ENCODE results near the gene ARL3. TPM values are rescaled to one million over a fixed set of nuclear protein-coding genes. Genes with fewer than 3 reads are reported as not detected.
"Not testable (repeated sequence)": the region's sequence is repeated elsewhere in the genome, so short reads cannot be mapped to it uniquely, and the experiment has no call there.

Gene ARL3
- polyA plus RNA-seq, 2 donors, result 2.2 to 4.6 TPM

DNA sequence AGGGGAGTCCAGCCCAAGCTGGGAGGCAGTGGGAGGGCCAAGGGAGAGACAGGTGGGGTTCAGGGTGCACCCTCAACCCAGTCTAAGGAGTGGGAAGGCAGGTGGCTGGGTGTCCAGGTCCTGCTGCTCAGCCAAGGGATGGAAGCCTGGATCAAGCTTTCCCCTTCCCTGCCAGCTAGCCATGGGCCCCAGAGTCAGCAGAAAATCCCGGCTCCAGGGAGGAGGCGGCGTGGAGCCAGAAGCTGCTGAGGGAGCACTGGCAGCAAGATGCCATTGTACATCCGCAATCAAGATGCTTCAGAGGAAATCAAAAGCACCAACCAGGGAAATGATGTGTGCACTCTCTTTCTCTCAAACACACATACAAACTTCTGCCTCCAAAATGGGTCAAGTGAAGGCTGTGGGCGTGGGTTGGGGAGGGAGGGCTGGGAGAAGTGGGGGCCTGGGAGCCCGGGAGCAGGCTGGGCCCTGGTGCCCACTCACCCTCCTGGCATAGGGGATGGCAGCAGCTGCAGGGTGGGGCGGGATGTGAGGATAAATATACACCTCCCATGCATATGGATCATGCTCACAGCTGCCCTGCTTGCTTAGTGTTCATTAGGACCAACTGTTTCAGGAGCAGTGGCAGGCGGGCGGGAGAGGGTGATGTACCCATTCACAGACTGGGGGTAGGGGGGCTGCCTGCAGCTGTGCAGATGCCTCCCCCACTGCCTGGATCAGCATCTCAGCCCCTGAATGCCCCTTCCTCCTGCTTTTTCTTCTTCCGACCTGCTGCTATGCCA lies 45.7 kb downstream of the ARL3 start:
- peaks cover 4 to 11% of the 10 kb centered on the region in 2 donors for H3K4me1 ChIP-seq (ENCODE audit: control insufficient read depth in 2 of 2, insufficient read depth in 2 of 2, low read length in 1 of 2)
- no peak overlapping the region for H3K27ac ChIP-seq (ENCODE audit: low read depth in 2 of 2, low read length in 1 of 2)
- 71 to 85% methylated on average over 9 to 10 of the region's 10 CpGs for WGBS, 2 donors

DNA sequence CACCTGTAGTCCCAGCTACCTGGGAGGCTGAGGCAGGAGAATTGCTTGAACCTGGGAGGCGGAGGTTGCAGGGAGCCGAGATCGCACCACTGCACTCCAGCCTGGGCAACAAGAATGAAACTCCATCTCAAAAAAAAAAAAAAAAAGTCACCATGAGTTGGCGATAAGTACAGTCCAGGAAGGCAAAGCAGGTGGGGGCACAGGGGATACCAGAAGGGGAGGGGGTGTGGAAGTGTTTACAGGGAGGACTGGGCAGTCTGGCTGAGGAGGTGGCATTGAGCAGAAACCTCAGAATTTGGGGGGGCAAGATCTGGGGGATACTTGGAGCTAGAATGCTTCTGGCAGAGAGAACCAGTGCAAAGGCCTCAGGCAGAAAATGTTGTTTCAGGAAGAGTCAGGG lies 46.8 kb downstream of the ARL3 start:
- WGBS, 2 donors, result 90 to 93% methylated on average over 4 of the region's 4 CpGs
- H3K9me3 ChIP-seq (ENCODE audit: control insufficient read depth in 2 of 2, insufficient read depth in 1 of 2, low read depth in 1 of 2, low read length in 1 of 2); H3K36me3 ChIP-seq (ENCODE audit: control insufficient read depth in 2 of 2, insufficient read depth in 2 of 2, low read length in 1 of 2); H3K4me3 ChIP-seq (ENCODE audit: low read depth in 1 of 2, low read length in 2 of 2); H3K27ac ChIP-seq (ENCODE audit: low read depth in 2 of 2, low read length in 1 of 2); H3K4me1 ChIP-seq (ENCODE audit: control insufficient read depth in 2 of 2, insufficient read depth in 2 of 2, low read length in 1 of 2); H3K27me3 ChIP-seq (ENCODE audit: control insufficient read depth in 1 of 2, insufficient read depth in 2 of 2, low read length in 2 of 2): not testable (repeated sequence)

More for the DNA sequence above, 45.7 kb downstream of the ARL3 start:
- Histone ChIP-seq H3K9me3 (ENCODE audit: control insufficient read depth in 2 of 2, insufficient read depth in 1 of 2, low read depth in 1 of 2, low read length in 1 of 2) (no peaks in the 10 kb centered on the region), H3K27me3 (ENCODE audit: control insufficient read depth in 1 of 2, insufficient read depth in 2 of 2, low read length in 2 of 2) (no peaks in the 10 kb centered on the region), H3K4me3 (ENCODE audit: low read depth in 1 of 2, low read length in 2 of 2) (no peak overlapping the region), H3K36me3 (ENCODE audit: control insufficient read depth in 2 of 2, insufficient read depth in 2 of 2, low read length in 1 of 2) (no peaks in the 10 kb centered on the region)

- Histone ChIP-seq H3K36me3 (ENCODE audit: control insufficient read depth in 2 of 2, insufficient read depth in 2 of 2, low read length in 1 of 2) (no peaks in the 10 kb centered on the region), H3K27ac (ENCODE audit: low read depth in 2 of 2, low read length in 1 of 2) (no peak overlapping the region), H3K27me3 (ENCODE audit: control insufficient read depth in 1 of 2, insufficient read depth in 2 of 2, low read length in 2 of 2) (no peaks in the 10 kb centered on the region), H3K4me3 (ENCODE audit: low read depth in 1 of 2, low read length in 2 of 2) (no peak overlapping the region), H3K4me1 (ENCODE audit: control insufficient read depth in 2 of 2, insufficient read depth in 2 of 2, low read length in 1 of 2) (peaks cover 8 to 15% of the 10 kb centered on the region in 2 donors), H3K9me3 (ENCODE audit: control insufficient read depth in 2 of 2, insufficient read depth in 1 of 2, low read depth in 1 of 2, low read length in 1 of 2) (no peaks in the 10 kb centered on the region)
- 72 to 73% methylated on average over 9 of the region's 9 CpGs for WGBS, 2 donors
Observed at GRCh38 chr10:102665904-102666509, 48.2 kb downstream of the ARL3 start.

DNA sequence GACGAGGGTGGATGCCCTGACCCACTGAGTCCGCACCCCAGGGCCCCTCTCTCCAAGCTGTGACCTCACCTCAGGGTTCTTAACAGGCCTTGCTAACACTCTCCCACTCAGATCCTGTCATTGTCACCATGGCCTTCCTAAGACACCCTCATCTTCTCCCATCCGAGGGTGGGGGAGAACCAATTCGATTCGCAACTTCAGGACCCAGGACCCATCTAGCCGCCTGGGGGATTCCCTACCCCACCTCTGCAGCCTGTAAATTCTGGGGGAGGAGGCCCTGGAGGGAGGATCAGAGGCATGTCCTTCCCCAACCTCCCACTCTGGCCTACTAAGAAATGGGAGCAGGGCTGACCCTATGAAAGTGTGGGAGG lies 52.6 kb downstream of the ARL3 start:
- Histone ChIP-seq H3K9me3 (ENCODE audit: control insufficient read depth in 2 of 2, insufficient read depth in 1 of 2, low read depth in 1 of 2, low read length in 1 of 2) (no peaks in the 10 kb centered on the region), H3K27ac (ENCODE audit: low read depth in 2 of 2, low read length in 1 of 2) (no peak overlapping the region), H3K27me3 (ENCODE audit: control insufficient read depth in 1 of 2, insufficient read depth in 2 of 2, low read length in 2 of 2) (no peaks in the 10 kb centered on the region), H3K36me3 (ENCODE audit: control insufficient read depth in 2 of 2, insufficient read depth in 2 of 2, low read length in 1 of 2) (peaks cover 4 to 9% of the 10 kb centered on the region in 2 donors), H3K4me3 (ENCODE audit: low read depth in 1 of 2, low read length in 2 of 2) (no peak overlapping the region), H3K4me1 (ENCODE audit: control insufficient read depth in 2 of 2, insufficient read depth in 2 of 2, low read length in 1 of 2) (peaks cover 9 to 17% of the 10 kb centered on the region in 2 donors)
- 58 to 61% methylated on average over 6 of the region's 6 CpGs for WGBS, 2 donors

- no peaks in the 10 kb centered on the region for H3K27me3 ChIP-seq (ENCODE audit: control insufficient read depth in 1 of 2, insufficient read depth in 2 of 2, low read length in 2 of 2)
- peaks cover 6 to 14% of the 10 kb centered on the region in 2 donors for H3K36me3 ChIP-seq (ENCODE audit: control insufficient read depth in 2 of 2, insufficient read depth in 2 of 2, low read length in 1 of 2)
- H3K4me3 ChIP-seq (ENCODE audit: low read depth in 1 of 2, low read length in 2 of 2), result no peak overlapping the region
- H3K27ac ChIP-seq (ENCODE audit: low read depth in 2 of 2, low read length in 1 of 2), result peak overlapping the region in 1 of 2 donors; percentile 6
- H3K4me1 ChIP-seq (ENCODE audit: control insufficient read depth in 2 of 2, insufficient read depth in 2 of 2, low read length in 1 of 2), result peaks cover 9 to 17% of the 10 kb centered on the region in 2 donors
- no peaks in the 10 kb centered on the region for H3K9me3 ChIP-seq (ENCODE audit: control insufficient read depth in 2 of 2, insufficient read depth in 1 of 2, low read depth in 1 of 2, low read length in 1 of 2)
- WGBS, 2 donors, result 6 to 9% methylated on average over 21 to 22 of the region's 22 CpGs
Observed at GRCh38 chr10:102660888-102661657, 53.1 kb downstream of the ARL3 start.

DNA sequence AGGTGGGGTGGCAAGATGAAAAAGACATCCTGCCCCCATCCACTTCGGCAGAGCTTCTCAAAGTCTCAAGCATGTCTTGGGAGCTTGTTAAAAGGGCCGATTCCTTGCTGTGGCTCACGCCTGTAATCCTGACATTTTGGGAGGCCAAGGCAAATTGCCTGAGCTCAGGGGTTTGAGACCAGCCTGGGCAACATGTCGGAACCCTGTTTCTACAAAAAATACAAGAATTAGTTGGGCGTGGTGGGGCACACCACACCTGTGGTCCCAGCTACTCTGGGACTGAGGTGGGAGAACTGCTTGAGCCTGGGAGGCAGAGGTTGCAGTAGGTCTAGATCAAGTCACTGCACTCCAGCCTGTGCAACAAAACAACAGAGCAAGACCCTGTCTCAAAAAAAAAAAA lies 55.4 kb downstream of the ARL3 start:
- Histone ChIP-seq H3K4me3 (ENCODE audit: low read depth in 1 of 2, low read length in 2 of 2) (no peak overlapping the region), H3K27me3 (ENCODE audit: control insufficient read depth in 1 of 2, insufficient read depth in 2 of 2, low read length in 2 of 2) (no peaks in the 10 kb centered on the region), H3K4me1 (ENCODE audit: control insufficient read depth in 2 of 2, insufficient read depth in 2 of 2, low read length in 1 of 2) (peaks cover 7 to 17% of the 10 kb centered on the region in 2 donors), H3K9me3 (ENCODE audit: control insufficient read depth in 2 of 2, insufficient read depth in 1 of 2, low read depth in 1 of 2, low read length in 1 of 2) (no peaks in the 10 kb centered on the region), H3K27ac (ENCODE audit: low read depth in 2 of 2, low read length in 1 of 2) (peak overlapping the region in 1 of 2 donors; percentile 78), H3K36me3 (ENCODE audit: control insufficient read depth in 2 of 2, insufficient read depth in 2 of 2, low read length in 1 of 2) (peaks cover 10 to 28% of the 10 kb centered on the region in 2 donors)
- WGBS, 2 donors, result 53 to 55% methylated on average over 5 of the region's 5 CpGs

GRCh38 chr10:102657984-102658724 lies 56.0 kb downstream of the ARL3 start:
- 30 to 32% methylated on average over 13 of the region's 13 CpGs for WGBS, 2 donors
- Histone ChIP-seq H3K27me3 (ENCODE audit: control insufficient read depth in 1 of 2, insufficient read depth in 2 of 2, low read length in 2 of 2) (no peaks in the 10 kb centered on the region), H3K4me1 (ENCODE audit: control insufficient read depth in 2 of 2, insufficient read depth in 2 of 2, low read length in 1 of 2) (peaks cover 7 to 17% of the 10 kb centered on the region in 2 donors), H3K9me3 (ENCODE audit: control insufficient read depth in 2 of 2, insufficient read depth in 1 of 2, low read depth in 1 of 2, low read length in 1 of 2) (no peaks in the 10 kb centered on the region), H3K27ac (ENCODE audit: low read depth in 2 of 2, low read length in 1 of 2) (peak overlapping the region; percentile 65 to 78), H3K4me3 (ENCODE audit: low read depth in 1 of 2, low read length in 2 of 2) (no peak overlapping the region), H3K36me3 (ENCODE audit: control insufficient read depth in 2 of 2, insufficient read depth in 2 of 2, low read length in 1 of 2) (peaks cover 10 to 30% of the 10 kb centered on the region in 2 donors)

GRCh38 chr10:102657451-102657850 lies 56.7 kb downstream of the ARL3 start:
- 53% methylated on average over 11 of the region's 11 CpGs for WGBS, 2 donors
- Histone ChIP-seq H3K4me1 (ENCODE audit: control insufficient read depth in 2 of 2, insufficient read depth in 2 of 2, low read length in 1 of 2) (peaks cover 7 to 17% of the 10 kb centered on the region in 2 donors), H3K27ac (ENCODE audit: low read depth in 2 of 2, low read length in 1 of 2) (peak overlapping the region; percentile 45 to 51), H3K9me3 (ENCODE audit: control insufficient read depth in 2 of 2, insufficient read depth in 1 of 2, low read depth in 1 of 2, low read length in 1 of 2) (no peaks in the 10 kb centered on the region), H3K4me3 (ENCODE audit: low read depth in 1 of 2, low read length in 2 of 2) (no peak overlapping the region), H3K27me3 (ENCODE audit: control insufficient read depth in 1 of 2, insufficient read depth in 2 of 2, low read length in 2 of 2) (no peaks in the 10 kb centered on the region), H3K36me3 (ENCODE audit: control insufficient read depth in 2 of 2, insufficient read depth in 2 of 2, low read length in 1 of 2) (peaks cover 10 to 31% of the 10 kb centered on the region in 2 donors)

DNA sequence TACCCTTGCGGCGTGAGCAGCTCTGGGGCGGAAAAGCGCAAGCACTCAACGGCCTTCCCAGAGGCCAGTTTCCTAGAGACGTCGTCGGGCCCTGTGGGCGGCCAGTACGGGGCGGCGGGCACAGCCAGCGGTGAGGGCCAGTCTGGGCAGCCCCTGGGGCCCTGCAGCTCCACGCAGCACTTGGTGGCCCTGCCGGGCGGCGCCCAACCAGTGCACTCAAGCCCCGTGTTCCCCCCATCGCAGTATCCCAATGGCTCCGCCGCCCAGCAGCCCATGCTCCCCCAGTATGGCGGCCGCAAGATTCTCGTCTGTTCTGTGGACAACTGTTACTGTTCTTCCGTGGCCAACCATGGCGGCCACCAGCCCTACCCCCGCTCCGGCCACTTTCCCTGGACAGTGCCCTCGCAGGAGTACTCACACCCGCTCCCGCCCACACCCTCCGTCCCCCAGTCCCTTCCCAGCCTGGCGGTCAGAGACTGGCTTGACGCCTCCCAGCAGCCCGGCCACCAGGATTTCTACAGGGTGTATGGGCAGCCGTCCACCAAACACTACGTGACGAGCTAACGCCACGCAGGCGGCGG lies 57.3 kb downstream of the ARL3 start:
- H3K27me3 ChIP-seq (ENCODE audit: control insufficient read depth in 1 of 2, insufficient read depth in 2 of 2, low read length in 2 of 2), result no peaks in the 10 kb centered on the region
- H3K4me1 ChIP-seq (ENCODE audit: control insufficient read depth in 2 of 2, insufficient read depth in 2 of 2, low read length in 1 of 2), result peaks cover 7 to 20% of the 10 kb centered on the region in 2 donors
- no peaks in the 10 kb centered on the region for H3K9me3 ChIP-seq (ENCODE audit: control insufficient read depth in 2 of 2, insufficient read depth in 1 of 2, low read depth in 1 of 2, low read length in 1 of 2)
- peaks cover 10 to 31% of the 10 kb centered on the region in 2 donors for H3K36me3 ChIP-seq (ENCODE audit: control insufficient read depth in 2 of 2, insufficient read depth in 2 of 2, low read length in 1 of 2)
- WGBS, 2 donors, result 82 to 89% methylated on average over 32 to 42 of the region's 42 CpGs
- H3K27ac ChIP-seq (ENCODE audit: low read depth in 2 of 2, low read length in 1 of 2), result no peak overlapping the region
- H3K4me3 ChIP-seq (ENCODE audit: low read depth in 1 of 2, low read length in 2 of 2), result no peak overlapping the region

All from esophagus (tissue), 2 donors.